Nephron progenitor cell (in vitro differentiated cells): Measurements from ENCODE around the gene CIB4.
A peak's percentile ranks its signal among the peaks of the same experiment; 100 is the strongest.

ENCODE experiments used
- DNase-seq: peaks from one replicate; pipeline ENCODE4 v3.0.0; 2021
- H3K27ac Mint-ChIP-seq: 2 replicates; pipeline ENCODE4 v1.8.0; 2021; ENCODE audit warnings: mild to moderate bottlenecking, moderate library complexity, mixed read lengths
- H3K27me3 Mint-ChIP-seq: 2 replicates; pipeline ENCODE4 v1.8.0; 2021; ENCODE audit warnings: mild to moderate bottlenecking, low read depth, mixed read lengths; ENCODE audit not compliant: poor library complexity
- H3K36me3 Mint-ChIP-seq: 2 replicates; pipeline ENCODE4 v1.8.0; 2021; ENCODE audit warnings: low read depth, mixed read lengths
- H3K4me1 Mint-ChIP-seq: 2 replicates; pipeline ENCODE4 v1.8.0; 2021; ENCODE audit warnings: mixed read lengths
- H3K4me3 Mint-ChIP-seq: 2 replicates; pipeline ENCODE4 v1.8.0; 2021; ENCODE audit warnings: mild to moderate bottlenecking, moderate library complexity, mixed read lengths
- H3K9me3 Mint-ChIP-seq: 2 replicates; pipeline ENCODE4 v1.8.0; 2021; ENCODE audit warnings: mild to moderate bottlenecking, moderate library complexity, mixed read lengths
- TF ChIP-seq, protein P1 (sequence below): fragments of 200-600 bp; sonication (generic); IDR thresholded peaks from 2 replicates; pipeline ENCODE4 v1.5.0; 2021; ENCODE audit warnings: antibody characterized with exemption

Gene CIB4

DNA sequence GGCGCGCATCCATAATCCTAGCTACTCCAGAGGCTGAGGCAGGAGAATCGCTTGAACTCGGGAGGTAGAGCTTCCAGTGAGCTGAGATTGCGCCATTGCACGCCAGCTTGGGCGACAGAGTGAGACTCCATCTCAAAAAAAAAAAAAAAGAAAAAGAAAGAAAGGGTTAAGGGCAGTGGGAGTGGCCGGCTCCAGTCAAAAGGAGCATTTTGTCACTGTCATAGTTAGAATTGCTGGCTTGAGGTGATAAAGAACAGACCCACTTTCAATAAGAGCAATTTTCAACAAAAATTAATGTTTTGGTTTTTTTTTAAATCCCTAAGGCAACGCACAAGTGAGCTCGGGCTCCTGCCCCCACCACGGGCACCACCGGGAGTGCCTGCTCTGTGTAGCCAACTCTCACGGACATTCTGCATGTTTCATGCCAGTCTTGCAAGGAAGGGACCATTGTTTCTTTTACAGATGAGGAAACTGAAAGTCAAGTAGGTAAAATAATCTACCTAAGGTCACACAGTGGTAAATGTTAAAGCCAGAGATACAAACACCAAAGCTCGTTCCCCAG, 8.5 kb downstream of the CIB4 start:
- Mint-ChIP-seq H3K4me3 (no peak overlapping the region), H3K9me3 (no peaks in the 10 kb centered on the region), H3K4me1 (peaks cover 34% of the 10 kb centered on the region), H3K27me3 (peaks cover 9% of the 10 kb centered on the region), H3K27ac (no peak overlapping the region), H3K36me3 (no peaks in the 10 kb centered on the region)
- no peak for DNase-seq
- TF ChIP-seq, protein P1, sequence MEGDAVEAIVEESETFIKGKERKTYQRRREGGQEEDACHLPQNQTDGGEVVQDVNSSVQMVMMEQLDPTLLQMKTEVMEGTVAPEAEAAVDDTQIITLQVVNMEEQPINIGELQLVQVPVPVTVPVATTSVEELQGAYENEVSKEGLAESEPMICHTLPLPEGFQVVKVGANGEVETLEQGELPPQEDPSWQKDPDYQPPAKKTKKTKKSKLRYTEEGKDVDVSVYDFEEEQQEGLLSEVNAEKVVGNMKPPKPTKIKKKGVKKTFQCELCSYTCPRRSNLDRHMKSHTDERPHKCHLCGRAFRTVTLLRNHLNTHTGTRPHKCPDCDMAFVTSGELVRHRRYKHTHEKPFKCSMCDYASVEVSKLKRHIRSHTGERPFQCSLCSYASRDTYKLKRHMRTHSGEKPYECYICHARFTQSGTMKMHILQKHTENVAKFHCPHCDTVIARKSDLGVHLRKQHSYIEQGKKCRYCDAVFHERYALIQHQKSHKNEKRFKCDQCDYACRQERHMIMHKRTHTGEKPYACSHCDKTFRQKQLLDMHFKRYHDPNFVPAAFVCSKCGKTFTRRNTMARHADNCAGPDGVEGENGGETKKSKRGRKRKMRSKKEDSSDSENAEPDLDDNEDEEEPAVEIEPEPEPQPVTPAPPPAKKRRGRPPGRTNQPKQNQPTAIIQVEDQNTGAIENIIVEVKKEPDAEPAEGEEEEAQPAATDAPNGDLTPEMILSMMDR = no peak

DNA sequence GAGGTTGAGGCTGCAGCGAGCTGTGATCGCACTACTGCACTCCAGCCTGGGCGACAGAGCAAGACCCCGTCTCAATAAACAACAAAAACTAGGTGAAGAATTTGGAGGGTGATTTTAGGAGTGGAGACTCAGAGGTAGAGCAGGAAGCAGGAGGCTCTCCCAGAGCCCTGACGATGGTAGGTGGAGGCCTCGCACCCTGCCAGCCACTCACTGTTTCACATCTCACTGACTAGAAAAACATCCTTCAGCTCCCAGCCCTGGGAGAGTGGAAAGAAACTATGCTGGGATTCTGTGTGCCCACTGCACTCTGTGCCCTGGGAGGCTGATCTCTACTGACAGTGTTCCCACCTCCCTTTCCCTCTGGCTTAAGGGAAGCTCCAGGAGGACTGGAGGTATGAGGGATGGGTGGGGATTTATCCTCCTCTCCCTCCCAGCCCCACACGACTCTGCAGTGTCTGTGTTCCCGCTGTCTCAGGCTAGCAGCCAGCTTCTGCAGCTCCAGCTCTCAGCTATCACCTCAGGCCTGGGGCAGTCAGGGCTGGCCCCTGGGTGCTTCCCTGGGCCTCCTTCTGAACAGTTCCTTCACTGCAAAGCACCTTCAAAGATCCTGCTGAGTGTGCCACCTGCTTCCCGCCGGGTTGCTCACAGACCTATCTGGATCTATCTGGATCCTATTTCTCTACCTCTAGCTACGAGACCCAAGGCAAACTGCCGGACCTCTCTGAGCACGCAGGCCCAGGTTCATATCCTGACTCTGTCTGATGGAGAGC, 9.6 kb downstream of the CIB4 start:
- no peaks in the 10 kb centered on the region for H3K9me3 Mint-ChIP-seq
- no peak for DNase-seq
- H3K36me3 Mint-ChIP-seq = no peaks in the 10 kb centered on the region
- peaks cover 9% of the 10 kb centered on the region for H3K27me3 Mint-ChIP-seq
- no peak overlapping the region for H3K4me3 Mint-ChIP-seq
- H3K27ac Mint-ChIP-seq = no peak overlapping the region
- TF ChIP-seq, protein P1 = no peak
- peaks cover 38% of the 10 kb centered on the region for H3K4me1 Mint-ChIP-seq

DNA sequence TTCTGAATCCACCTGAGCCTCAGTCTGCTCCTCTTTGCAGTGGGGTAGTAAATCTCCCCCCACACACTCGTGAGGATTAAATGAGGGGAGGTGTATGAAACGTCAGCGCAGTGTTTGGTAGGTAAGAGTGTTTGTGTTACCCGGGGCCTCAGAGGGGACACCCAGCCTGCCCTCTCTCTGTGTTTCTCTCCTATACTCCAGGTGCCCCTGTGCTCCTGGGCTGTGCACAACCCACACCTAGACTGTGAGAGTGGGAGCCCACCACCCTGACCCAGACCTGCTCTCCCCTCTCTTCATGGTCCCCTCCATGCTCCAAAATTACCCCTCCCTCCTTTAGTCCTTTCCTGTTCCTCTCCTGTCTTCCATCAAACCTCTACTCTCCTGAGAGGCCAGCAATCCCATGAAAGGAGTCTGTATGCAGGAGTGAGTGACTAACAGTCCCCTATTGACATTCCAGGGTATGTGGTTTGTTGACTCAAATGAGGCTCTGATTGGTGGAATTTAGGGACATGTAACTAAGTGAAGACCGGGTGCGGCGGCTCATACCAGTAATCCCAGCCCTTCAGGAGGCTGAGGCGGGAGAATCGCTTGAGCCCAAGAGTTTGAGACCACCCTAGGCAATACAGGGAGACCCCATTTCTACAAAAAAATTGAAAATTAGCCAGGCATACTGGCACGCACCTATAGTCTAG, 10.4 kb downstream of the CIB4 start:
- DNase-seq = no peak
- peaks cover 9% of the 10 kb centered on the region for H3K27me3 Mint-ChIP-seq
- peaks cover 4% of the 10 kb centered on the region for H3K9me3 Mint-ChIP-seq
- no peak overlapping the region for H3K4me3 Mint-ChIP-seq
- H3K4me1 Mint-ChIP-seq = peaks cover 38% of the 10 kb centered on the region
- no peak overlapping the region for H3K27ac Mint-ChIP-seq
- TF ChIP-seq, protein P1 = no peak
- H3K36me3 Mint-ChIP-seq = no peaks in the 10 kb centered on the region

DNA sequence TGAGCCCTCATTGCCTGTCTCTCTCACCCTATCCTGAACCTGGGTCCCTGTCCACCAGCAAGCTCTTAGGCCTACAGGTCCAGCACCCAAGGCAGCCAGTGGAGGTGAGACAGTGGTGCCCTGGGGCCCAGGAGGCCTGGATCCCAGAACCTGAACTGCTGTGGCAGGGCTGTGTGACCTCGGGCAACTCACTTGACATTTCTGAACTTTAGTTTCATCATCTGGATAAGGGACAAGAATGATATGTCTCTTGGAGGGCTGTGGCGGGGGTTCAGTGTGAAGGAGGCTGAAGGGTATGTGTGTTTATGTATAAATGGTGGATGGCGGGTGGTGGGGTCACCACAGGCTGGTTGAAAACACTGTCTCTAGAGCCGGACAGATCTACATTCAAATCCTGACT, 10.9 kb downstream of the CIB4 start:
- Mint-ChIP-seq H3K36me3 (no peaks in the 10 kb centered on the region), H3K27me3 (peaks cover 9% of the 10 kb centered on the region), H3K27ac (peak overlapping the region; percentile 82), H3K9me3 (peaks cover 4% of the 10 kb centered on the region), H3K4me3 (no peak overlapping the region), H3K4me1 (peaks cover 38% of the 10 kb centered on the region)
- TF ChIP-seq, protein P1 = no peak
- DNase-seq = no peak

DNA sequence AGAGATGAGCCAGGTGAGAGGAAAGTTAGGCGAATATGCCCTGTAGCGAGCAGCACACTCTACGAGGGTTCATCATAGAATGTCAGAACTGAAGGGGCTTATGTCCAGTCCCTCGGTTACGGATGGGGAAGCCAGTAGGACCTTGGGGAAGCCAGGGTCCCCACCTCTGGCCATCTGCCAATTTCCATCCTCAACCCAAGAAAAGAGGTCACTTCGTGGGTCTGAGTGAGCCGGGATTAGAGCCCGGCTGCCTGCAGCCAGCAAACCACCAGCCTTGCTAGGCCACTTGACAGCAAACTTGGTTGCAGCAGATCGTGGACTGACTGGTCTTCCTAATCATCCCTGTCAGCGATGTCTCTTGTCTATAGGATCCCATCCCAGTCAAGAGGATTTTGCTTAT, 11.4 kb downstream of the CIB4 start:
- Mint-ChIP-seq H3K27ac (no peak overlapping the region), H3K4me1 (peaks cover 38% of the 10 kb centered on the region)

More for the DNA sequence above, 11.4 kb downstream of the CIB4 start:
- DNase-seq = no peak
- TF ChIP-seq, protein P1 = no peak
- no peaks in the 10 kb centered on the region for H3K36me3 Mint-ChIP-seq
- H3K27me3 Mint-ChIP-seq = peaks cover 9% of the 10 kb centered on the region
- H3K4me3 Mint-ChIP-seq = no peak overlapping the region
- H3K9me3 Mint-ChIP-seq = peaks cover 4% of the 10 kb centered on the region
